ENCODE measurements around the gene EFHC1.

DNA sequence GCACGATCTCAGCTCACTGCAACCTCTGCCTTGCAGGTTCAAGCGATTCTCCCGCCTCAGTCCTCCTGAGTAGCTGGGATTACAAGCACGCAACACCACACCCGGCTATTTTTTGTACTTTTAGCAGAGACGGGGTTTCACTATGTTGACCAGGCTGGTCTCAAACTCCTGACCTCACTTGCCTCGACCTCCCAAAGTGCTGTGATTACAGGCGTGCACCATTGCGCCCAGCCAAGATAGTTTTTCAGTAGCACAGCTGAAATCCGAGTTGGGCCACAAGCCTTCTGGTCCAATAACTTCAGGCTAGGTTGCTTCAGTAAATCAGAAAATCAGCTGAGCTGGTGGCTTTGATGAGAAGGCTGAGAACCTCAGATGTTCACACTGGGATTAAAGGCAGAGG lies 91.0 kb downstream of the EFHC1 start:
- TF ChIP-seq, protein P1, sequence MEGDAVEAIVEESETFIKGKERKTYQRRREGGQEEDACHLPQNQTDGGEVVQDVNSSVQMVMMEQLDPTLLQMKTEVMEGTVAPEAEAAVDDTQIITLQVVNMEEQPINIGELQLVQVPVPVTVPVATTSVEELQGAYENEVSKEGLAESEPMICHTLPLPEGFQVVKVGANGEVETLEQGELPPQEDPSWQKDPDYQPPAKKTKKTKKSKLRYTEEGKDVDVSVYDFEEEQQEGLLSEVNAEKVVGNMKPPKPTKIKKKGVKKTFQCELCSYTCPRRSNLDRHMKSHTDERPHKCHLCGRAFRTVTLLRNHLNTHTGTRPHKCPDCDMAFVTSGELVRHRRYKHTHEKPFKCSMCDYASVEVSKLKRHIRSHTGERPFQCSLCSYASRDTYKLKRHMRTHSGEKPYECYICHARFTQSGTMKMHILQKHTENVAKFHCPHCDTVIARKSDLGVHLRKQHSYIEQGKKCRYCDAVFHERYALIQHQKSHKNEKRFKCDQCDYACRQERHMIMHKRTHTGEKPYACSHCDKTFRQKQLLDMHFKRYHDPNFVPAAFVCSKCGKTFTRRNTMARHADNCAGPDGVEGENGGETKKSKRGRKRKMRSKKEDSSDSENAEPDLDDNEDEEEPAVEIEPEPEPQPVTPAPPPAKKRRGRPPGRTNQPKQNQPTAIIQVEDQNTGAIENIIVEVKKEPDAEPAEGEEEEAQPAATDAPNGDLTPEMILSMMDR (IDR thresholded peaks at IDR 0.05 in 2 of 3, conservative IDR thresholded peaks at IDR 0.05 in 1 of 3; ENCODE audit: borderline replicate concordance in 1 of 3, insufficient read depth in 1 of 3, low read depth in 2 of 3, low read length in 2 of 3) = no peak
- TF ChIP-seq REST (IDR thresholded peaks at IDR 0.05; ENCODE audit: low read depth) (no peak), MAX (IDR thresholded peaks at IDR 0.05) (no peak), POLR2AphosphoS5 (IDR thresholded peaks at IDR 0.05; ENCODE audit: low read depth, low read length) (no peak), CEBPB (IDR thresholded peaks at IDR 0.05; ENCODE audit: low read depth) (no peak), EGR1 (IDR thresholded peaks at IDR 0.05; ENCODE audit: low read depth) (no peak), POLR2A (IDR thresholded peaks at IDR 0.05; ENCODE audit: borderline replicate concordance, extremely low read depth, insufficient read depth, insufficient read length) (no peak), SP1 (IDR thresholded peaks at IDR 0.05; ENCODE audit: low read depth) (no peak), EZH2 (IDR thresholded peaks at IDR 0.05) (no peak), ATF3 (IDR thresholded peaks at IDR 0.05) (no peak), TCF7L2 (IDR thresholded peaks at IDR 0.05; ENCODE audit: borderline replicate concordance, extremely low read depth, insufficient read depth, insufficient read length) (no peak), EZH2phosphoT487 (IDR thresholded peaks at IDR 0.05; ENCODE audit: borderline replicate concordance) (no peak), YY1 (IDR thresholded peaks at IDR 0.05; ENCODE audit: extremely low read depth, insufficient replicate concordance, low read depth, low read length) (no peak), ZBTB33 (IDR thresholded peaks at IDR 0.05; ENCODE audit: extremely low read depth, insufficient replicate concordance, low read length) (no peak)

Measured in HCT116 (cell line).